A673 (cell line): Measurements from ENCODE around the gene VWDE. TPM values are rescaled to one million over a fixed set of nuclear protein-coding genes. Genes with fewer than 3 reads are reported as not detected.

Experiments
- BruUV-seq: library from RNA; stranded (reverse); fragments of 400-500 nt; replicated peaks from 2 replicates; lab custom pipeline; 2021; lab: Mats Ljungman, UMichigan
- CTCF ChIA-PET: fragments of 300-600 bp; sonication (Branson Sonifier 250); formaldehyde crosslinking; loops from one replicate; lab custom pipeline; 2022; ENCODE audit warnings: antibody characterized with exemption; lab: Charles Lee
- POLR2A ChIA-PET: fragments of 300-600 bp; sonication (Branson Sonifier 250); formaldehyde crosslinking; loops from one replicate; lab custom pipeline; 2022; ENCODE audit warnings: antibody characterized with exemption; ENCODE audit not compliant: low non-redundant PET; lab: Charles Lee
- DNase-seq: peaks from one replicate; pipeline ENCODE4 v3.0.0-alpha.2; 2015; ENCODE audit warnings: low spot score
- H3K27ac ChIP-seq: fragments of 200-600 bp; sonication (generic); 2 replicates; pipeline ENCODE4 v1.5.1; 2016; ENCODE audit warnings: mixed run types, low read depth, mild to moderate bottlenecking, mixed read lengths, antibody characterized with exemption, low read length; ENCODE audit not compliant: poor library complexity, severe bottlenecking
- H3K27me3 ChIP-seq: fragments of 200-600 bp; sonication (generic); replicated peaks from 2 replicates; pipeline ENCODE4 v1.6.1; 2017; ENCODE audit warnings: mixed run types, low read depth, mild to moderate bottlenecking, mixed read lengths, antibody characterized with exemption, low read length; ENCODE audit not compliant: insufficient read depth, poor library complexity
- H3K36me3 ChIP-seq: fragments of 200-600 bp; sonication (generic); 2 replicates; pipeline ENCODE4 v1.6.1; 2016; ENCODE audit warnings: mixed run types, mild to moderate bottlenecking, mixed read lengths, antibody characterized with exemption, low read length; ENCODE audit not compliant: insufficient read depth, poor library complexity, severe bottlenecking
- H3K4me1 ChIP-seq: fragments of 200-600 bp; sonication (generic); 2 replicates; pipeline ENCODE4 v1.6.1; 2017; ENCODE audit warnings: mixed run types, mild to moderate bottlenecking, mixed read lengths, antibody characterized with exemption, low read length; ENCODE audit not compliant: insufficient read depth, poor library complexity, severe bottlenecking
- H3K4me3 ChIP-seq: fragments of 200-600 bp; sonication (generic); 2 replicates; pipeline ENCODE4 v1.5.1; 2016; ENCODE audit warnings: low read depth, mixed run types, mild to moderate bottlenecking, mixed read lengths, low read length; ENCODE audit not compliant: poor library complexity, severe bottlenecking
- H3K9me3 ChIP-seq: fragments of 200-600 bp; sonication (generic); 2 replicates; pipeline ENCODE4 v1.6.1; 2016; ENCODE audit warnings: mixed run types, low read depth, mild to moderate bottlenecking, mixed read lengths, antibody characterized with exemption, low read length; ENCODE audit not compliant: poor library complexity, severe bottlenecking
- EZH2 ChIP-seq: fragments of 200-600 bp; sonication (generic); IDR thresholded peaks from 2 replicates; pipeline ENCODE4 v1.6.1; 2017; ENCODE audit warnings: borderline replicate concordance, low read depth, mild to moderate bottlenecking, mixed read lengths, antibody characterized with exemption, low read length; ENCODE audit not compliant: poor library complexity, severe bottlenecking
- intact Hi-C: fragments of 100-400 bp; cut with micrococcal nuclease; formaldehyde crosslinking; loops from one replicate; pipeline ENCODE4 v1.10.0; 2022; ENCODE audit not compliant: unreplicated experiment
- total RNA-seq: library from RNA; stranded (reverse); gene quantifications from 2 replicates; pipeline ENCODE4 v1.2.3, GENCODE V29; 2021
- TF ChIP-seq, protein P1 (sequence below): fragments of 300-800, 200-600 bp; sonication (generic); conservative IDR thresholded peaks from 2 replicates; pipeline ENCODE4 v1.5.1; 2017; ENCODE audit warnings: low read depth, mild to moderate bottlenecking, antibody characterized with exemption, low read length, moderate library complexity, mixed read lengths

Gene VWDE
- total RNA-seq, 1 experiment from 2014 or later = 0.32 TPM

DNA sequence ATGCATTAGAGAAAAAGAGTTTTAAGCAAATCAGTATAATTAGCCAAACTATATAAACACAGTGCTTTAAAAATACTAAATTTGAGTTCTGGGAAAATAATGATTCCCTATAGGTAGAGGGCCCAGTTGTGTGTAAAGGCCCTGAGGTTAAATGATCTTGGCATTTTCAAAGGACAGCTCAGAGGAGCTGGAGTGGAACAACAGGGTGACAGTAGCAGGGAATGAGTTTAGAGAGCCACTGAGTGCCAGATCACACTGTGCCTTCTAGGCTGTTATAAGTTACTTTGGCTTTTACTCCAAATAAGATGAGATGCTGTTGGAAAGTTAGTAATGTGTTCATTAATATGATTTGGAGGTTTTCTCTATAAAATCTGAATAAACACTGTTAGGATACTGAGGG, 34.6 kb downstream of the VWDE start:
- CTCF ChIA-PET = no interaction called here
- H3K27me3 ChIP-seq = no peaks in the 10 kb centered on the region
- no TSS peak for BruUV-seq

DNA sequence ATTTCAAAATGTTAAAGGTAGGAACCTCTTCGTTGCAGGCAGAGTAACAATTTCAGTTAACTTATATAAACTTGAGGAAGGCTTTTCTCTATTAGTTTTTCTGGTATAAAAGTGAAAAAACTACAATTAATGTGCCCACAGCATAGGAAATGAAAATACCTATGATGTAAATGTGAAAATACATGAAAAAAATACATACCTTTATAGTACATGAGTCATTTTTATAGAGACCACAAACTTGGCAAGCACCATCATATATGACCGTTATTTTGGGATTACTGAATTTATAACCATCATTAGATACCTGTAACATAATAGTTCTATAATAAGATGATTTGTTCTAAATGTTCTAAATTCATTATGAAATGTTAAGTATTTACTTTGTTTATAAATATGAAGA, 42.7 kb downstream of the VWDE start:
- H3K36me3 ChIP-seq = no peaks in the 10 kb centered on the region
- peaks cover 6% of the 10 kb centered on the region for H3K4me1 ChIP-seq
- BruUV-seq = no TSS peak
- no peak for DNase-seq
- TF ChIP-seq EZH2 = no peak
- TF ChIP-seq, protein P1, sequence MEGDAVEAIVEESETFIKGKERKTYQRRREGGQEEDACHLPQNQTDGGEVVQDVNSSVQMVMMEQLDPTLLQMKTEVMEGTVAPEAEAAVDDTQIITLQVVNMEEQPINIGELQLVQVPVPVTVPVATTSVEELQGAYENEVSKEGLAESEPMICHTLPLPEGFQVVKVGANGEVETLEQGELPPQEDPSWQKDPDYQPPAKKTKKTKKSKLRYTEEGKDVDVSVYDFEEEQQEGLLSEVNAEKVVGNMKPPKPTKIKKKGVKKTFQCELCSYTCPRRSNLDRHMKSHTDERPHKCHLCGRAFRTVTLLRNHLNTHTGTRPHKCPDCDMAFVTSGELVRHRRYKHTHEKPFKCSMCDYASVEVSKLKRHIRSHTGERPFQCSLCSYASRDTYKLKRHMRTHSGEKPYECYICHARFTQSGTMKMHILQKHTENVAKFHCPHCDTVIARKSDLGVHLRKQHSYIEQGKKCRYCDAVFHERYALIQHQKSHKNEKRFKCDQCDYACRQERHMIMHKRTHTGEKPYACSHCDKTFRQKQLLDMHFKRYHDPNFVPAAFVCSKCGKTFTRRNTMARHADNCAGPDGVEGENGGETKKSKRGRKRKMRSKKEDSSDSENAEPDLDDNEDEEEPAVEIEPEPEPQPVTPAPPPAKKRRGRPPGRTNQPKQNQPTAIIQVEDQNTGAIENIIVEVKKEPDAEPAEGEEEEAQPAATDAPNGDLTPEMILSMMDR = no peak
- no peak overlapping the region for H3K4me3 ChIP-seq
- POLR2A ChIA-PET = no interaction called here
- H3K27me3 ChIP-seq = no peaks in the 10 kb centered on the region
- H3K9me3 ChIP-seq = no peaks in the 10 kb centered on the region
- CTCF ChIA-PET = no interaction called here
- no peak overlapping the region for H3K27ac ChIP-seq
- intact Hi-C loops = no loop called here

More for the DNA sequence above, 34.6 kb downstream of the VWDE start:
- Histone ChIP-seq H3K9me3 (no peaks in the 10 kb centered on the region), H3K4me1 (no peaks in the 10 kb centered on the region), H3K27ac (no peak overlapping the region), H3K36me3 (no peaks in the 10 kb centered on the region), H3K4me3 (no peak overlapping the region)
- no peak for DNase-seq
- intact Hi-C loops = no loop called here
- POLR2A ChIA-PET = no interaction called here
- TF ChIP-seq, protein P1 = no peak
- no peak for TF ChIP-seq EZH2

DNA sequence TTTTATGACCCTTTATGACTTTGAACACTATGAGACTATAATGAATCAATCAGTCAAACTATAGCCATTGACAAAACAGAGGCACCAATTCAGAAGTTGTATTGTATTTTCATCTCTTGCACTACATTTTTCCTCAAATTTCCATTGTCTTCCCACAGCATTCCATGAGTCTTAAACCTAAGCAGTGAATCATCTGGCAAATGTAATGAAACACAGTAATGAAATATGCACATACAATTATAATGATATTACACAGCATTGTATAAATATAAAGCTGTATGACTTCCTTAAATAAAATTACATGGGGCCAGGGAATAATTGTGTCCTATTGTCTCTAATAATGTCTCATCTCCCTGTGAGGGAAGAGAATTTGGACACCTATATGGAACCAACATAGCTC, 45.0 kb downstream of the VWDE start:
- intact Hi-C loops = no loop called here
- Histone ChIP-seq H3K4me1 (peaks cover 6% of the 10 kb centered on the region), H3K36me3 (no peaks in the 10 kb centered on the region), H3K9me3 (no peaks in the 10 kb centered on the region), H3K27ac (no peak overlapping the region), H3K4me3 (no peak overlapping the region), H3K27me3 (no peaks in the 10 kb centered on the region)
- BruUV-seq = no TSS peak
- TF ChIP-seq, protein P1 = no peak
- no peak for TF ChIP-seq EZH2
- ChIA-PET CTCF (interaction anchor here (0.9 kb wide), 1 partner anchor 30 kb away, joined by 3 read pairs; no protein-coding TSS in a partner anchor), POLR2A (no interaction called here)
- no peak for DNase-seq
